ENCODE results near the gene ALG6. TPM values are rescaled to one million over a fixed set of nuclear protein-coding genes. Genes with fewer than 3 reads are reported as not detected.
"Not testable (repeated sequence)": the region's sequence is repeated elsewhere in the genome, so short reads cannot be mapped to it uniquely, and the experiment has no call there.

Gene ALG6
- total and polyA plus RNA-seq, 2 donors (not counting 1 experiment from before 2014, with no cell fraction given) = 12.5 to 15.9 TPM

- Histone ChIP-seq H3K79me2 (ENCODE audit: control insufficient read depth, insufficient read depth, low read length) (no peaks in the 10 kb centered on the region), H3K4me1 (ENCODE audit: control insufficient read depth, extremely low read depth, insufficient read depth, low read length) (no peaks in the 10 kb centered on the region)
- TF ChIP-seq EZH2 (IDR thresholded peaks at IDR 0.05; ENCODE audit: low read length, missing control alignments) (no peak), CTCF (conservative IDR thresholded peaks at IDR 0.05 in 1 of 2, IDR thresholded peaks at IDR 0.05 in 1 of 2; ENCODE audit: low read depth in 1 of 2, low read length in 2 of 2) (no peak)
These were observed 46.0 kb downstream of the ALG6 start for GRCh38 chr1:63413394-63413793.

GRCh38 chr1:63414691-63415365, 47.4 kb downstream of the ALG6 start:
- H3K36me3 ChIP-seq (ENCODE audit: control insufficient read depth, insufficient read depth, low read length) = no peaks in the 10 kb centered on the region
- H3K9ac ChIP-seq (ENCODE audit: insufficient read depth, low read length) = no peak overlapping the region
- H3K9me3 ChIP-seq (ENCODE audit: control insufficient read depth, insufficient read depth, low read depth, low read length) = no peaks in the 10 kb centered on the region
- H3K79me2 ChIP-seq (ENCODE audit: control insufficient read depth, insufficient read depth, low read length) = no peaks in the 10 kb centered on the region
- DNase-seq (ENCODE audit: low read depth in 2 of 2) = no peak
- H3K27ac ChIP-seq (ENCODE audit: insufficient read depth, low read length) = no peak overlapping the region
- no peaks in the 10 kb centered on the region for H4K20me1 ChIP-seq (ENCODE audit: control insufficient read depth, extremely low read depth, insufficient read depth, low read length)
- H2AFZ ChIP-seq (ENCODE audit: low read length) = no peak overlapping the region
- no peaks in the 10 kb centered on the region for H3K27me3 ChIP-seq (ENCODE audit: control insufficient read depth, insufficient read depth, low read length)
- TF ChIP-seq CTCF (conservative IDR thresholded peaks at IDR 0.05 in 1 of 2, IDR thresholded peaks at IDR 0.05 in 1 of 2; ENCODE audit: low read depth in 1 of 2, low read length in 2 of 2) (no peak), EZH2 (IDR thresholded peaks at IDR 0.05; ENCODE audit: low read length, missing control alignments) (no peak)
- no peak overlapping the region for H3K4me2 ChIP-seq (ENCODE audit: extremely low read depth, insufficient read depth, low read length)
- no peaks in the 10 kb centered on the region for H3K4me1 ChIP-seq (ENCODE audit: control insufficient read depth, extremely low read depth, insufficient read depth, low read length)
- H3K4me3 ChIP-seq (replicated peaks in 1 of 4; ENCODE audit: control extremely low read depth in 1 of 4, insufficient read depth in 1 of 4, low read depth in 3 of 4, low read length in 4 of 4) = no peak overlapping the region

More at GRCh38 chr1:63413394-63413793, 46.0 kb downstream of the ALG6 start:
- Histone ChIP-seq H3K27ac (ENCODE audit: insufficient read depth, low read length) (no peak overlapping the region), H3K4me3 (replicated peaks in 1 of 4; ENCODE audit: control extremely low read depth in 1 of 4, insufficient read depth in 1 of 4, low read depth in 3 of 4, low read length in 4 of 4) (no peak overlapping the region), H2AFZ (ENCODE audit: low read length) (no peak overlapping the region), H4K20me1 (ENCODE audit: control insufficient read depth, extremely low read depth, insufficient read depth, low read length) (no peaks in the 10 kb centered on the region), H3K36me3 (ENCODE audit: control insufficient read depth, insufficient read depth, low read length) (no peaks in the 10 kb centered on the region), H3K4me2 (ENCODE audit: extremely low read depth, insufficient read depth, low read length) (no peak overlapping the region), H3K27me3 (ENCODE audit: control insufficient read depth, insufficient read depth, low read length) (no peaks in the 10 kb centered on the region), H3K9me3 (ENCODE audit: control insufficient read depth, insufficient read depth, low read depth, low read length) (no peaks in the 10 kb centered on the region), H3K9ac (ENCODE audit: insufficient read depth, low read length) (no peak overlapping the region)
- DNase-seq (ENCODE audit: low read depth in 2 of 2) = no peak

- TF ChIP-seq CTCF (conservative IDR thresholded peaks at IDR 0.05 in 1 of 2, IDR thresholded peaks at IDR 0.05 in 1 of 2; ENCODE audit: low read depth in 1 of 2, low read length in 2 of 2) = no peak
- no peak for TF ChIP-seq EZH2 (IDR thresholded peaks at IDR 0.05; ENCODE audit: low read length, missing control alignments)
- Histone ChIP-seq H3K4me3 (replicated peaks in 1 of 4; ENCODE audit: control extremely low read depth in 1 of 4, insufficient read depth in 1 of 4, low read depth in 3 of 4, low read length in 4 of 4) (no peak overlapping the region), H3K36me3 (ENCODE audit: control insufficient read depth, insufficient read depth, low read length) (no peaks in the 10 kb centered on the region), H2AFZ (ENCODE audit: low read length) (no peak overlapping the region), H3K9me3 (ENCODE audit: control insufficient read depth, insufficient read depth, low read depth, low read length) (no peaks in the 10 kb centered on the region), H3K9ac (ENCODE audit: insufficient read depth, low read length) (no peak overlapping the region), H4K20me1 (ENCODE audit: control insufficient read depth, extremely low read depth, insufficient read depth, low read length) (no peaks in the 10 kb centered on the region), H3K4me2 (ENCODE audit: extremely low read depth, insufficient read depth, low read length) (no peak overlapping the region), H3K27ac (ENCODE audit: insufficient read depth, low read length) (no peak overlapping the region), H3K4me1 (ENCODE audit: control insufficient read depth, extremely low read depth, insufficient read depth, low read length) (no peaks in the 10 kb centered on the region), H3K79me2 (ENCODE audit: control insufficient read depth, insufficient read depth, low read length) (no peaks in the 10 kb centered on the region), H3K27me3 (ENCODE audit: control insufficient read depth, insufficient read depth, low read length) (no peaks in the 10 kb centered on the region)
- no peak for DNase-seq (ENCODE audit: low read depth in 2 of 2)
These were observed 50.7 kb downstream of the ALG6 start for GRCh38 chr1:63418101-63418500.

- H3K9ac ChIP-seq (ENCODE audit: insufficient read depth, low read length); H3K79me2 ChIP-seq (ENCODE audit: control insufficient read depth, insufficient read depth, low read length); H2AFZ ChIP-seq (ENCODE audit: low read length); DNase-seq (ENCODE audit: low read depth in 2 of 2); H3K4me1 ChIP-seq (ENCODE audit: control insufficient read depth, extremely low read depth, insufficient read depth, low read length); H3K27me3 ChIP-seq (ENCODE audit: control insufficient read depth, insufficient read depth, low read length); H3K4me3 ChIP-seq (replicated peaks in 1 of 4; ENCODE audit: control extremely low read depth in 1 of 4, insufficient read depth in 1 of 4, low read depth in 3 of 4, low read length in 4 of 4); H3K4me2 ChIP-seq (ENCODE audit: extremely low read depth, insufficient read depth, low read length); H3K36me3 ChIP-seq (ENCODE audit: control insufficient read depth, insufficient read depth, low read length); H3K9me3 ChIP-seq (ENCODE audit: control insufficient read depth, insufficient read depth, low read depth, low read length); H3K27ac ChIP-seq (ENCODE audit: insufficient read depth, low read length); H4K20me1 ChIP-seq (ENCODE audit: control insufficient read depth, extremely low read depth, insufficient read depth, low read length): not testable (repeated sequence)
These were observed 53.3 kb downstream of the ALG6 start for GRCh38 chr1:63420746-63421145.
